ENCODE data around the gene FERMT3. TPM values are rescaled to one million over a fixed set of nuclear protein-coding genes. Genes with fewer than 3 reads are reported as not detected.

FERMT3 gene
- total and polyA plus RNA-seq, 2 of the 13 experiments (the other 11 are each of a cell fraction or from before 2014, with no cell fraction given), result 0.29 TPM; not detected in 1

- TF ChIP-seq, protein P1, sequence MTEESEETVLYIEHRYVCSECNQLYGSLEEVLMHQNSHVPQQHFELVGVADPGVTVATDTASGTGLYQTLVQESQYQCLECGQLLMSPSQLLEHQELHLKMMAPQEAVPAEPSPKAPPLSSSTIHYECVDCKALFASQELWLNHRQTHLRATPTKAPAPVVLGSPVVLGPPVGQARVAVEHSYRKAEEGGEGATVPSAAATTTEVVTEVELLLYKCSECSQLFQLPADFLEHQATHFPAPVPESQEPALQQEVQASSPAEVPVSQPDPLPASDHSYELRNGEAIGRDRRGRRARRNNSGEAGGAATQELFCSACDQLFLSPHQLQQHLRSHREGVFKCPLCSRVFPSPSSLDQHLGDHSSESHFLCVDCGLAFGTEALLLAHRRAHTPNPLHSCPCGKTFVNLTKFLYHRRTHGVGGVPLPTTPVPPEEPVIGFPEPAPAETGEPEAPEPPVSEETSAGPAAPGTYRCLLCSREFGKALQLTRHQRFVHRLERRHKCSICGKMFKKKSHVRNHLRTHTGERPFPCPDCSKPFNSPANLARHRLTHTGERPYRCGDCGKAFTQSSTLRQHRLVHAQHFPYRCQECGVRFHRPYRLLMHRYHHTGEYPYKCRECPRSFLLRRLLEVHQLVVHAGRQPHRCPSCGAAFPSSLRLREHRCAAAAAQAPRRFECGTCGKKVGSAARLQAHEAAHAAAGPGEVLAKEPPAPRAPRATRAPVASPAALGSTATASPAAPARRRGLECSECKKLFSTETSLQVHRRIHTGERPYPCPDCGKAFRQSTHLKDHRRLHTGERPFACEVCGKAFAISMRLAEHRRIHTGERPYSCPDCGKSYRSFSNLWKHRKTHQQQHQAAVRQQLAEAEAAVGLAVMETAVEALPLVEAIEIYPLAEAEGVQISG (CRISPR knock-in tag; IDR thresholded peaks at IDR 0.05), result peak; percentile 41; the same call in 1 of the 2 replicates
- TF ChIP-seq ETV6 (CRISPR knock-in tag; conservative IDR thresholded peaks at IDR 0.05), result no peak
- no peak for TF ChIP-seq ZNF552 (CRISPR knock-in tag; IDR thresholded peaks at IDR 0.05; ENCODE audit: borderline replicate concordance)
- TF ChIP-seq NONO (IDR thresholded peaks at IDR 0.05), result no peak
- peak; percentile 85 for TF ChIP-seq NONO (CRISPR knock-in tag; conservative IDR thresholded peaks at IDR 0.05)
- peak; percentile 95 for TF ChIP-seq SP5 (CRISPR knock-in tag; IDR thresholded peaks at IDR 0.05; ENCODE audit: borderline replicate concordance, low read depth)
- TF ChIP-seq ZNF660 (CRISPR knock-in tag; IDR thresholded peaks at IDR 0.05; ENCODE audit: borderline replicate concordance, low read depth), result no peak
- 0 out of 2 replicates have a peak, but pooled peaks have one; percentile 42 for TF ChIP-seq ZNF780A (CRISPR knock-in tag; IDR thresholded peaks at IDR 0.05)
- TF ChIP-seq, protein P2, sequence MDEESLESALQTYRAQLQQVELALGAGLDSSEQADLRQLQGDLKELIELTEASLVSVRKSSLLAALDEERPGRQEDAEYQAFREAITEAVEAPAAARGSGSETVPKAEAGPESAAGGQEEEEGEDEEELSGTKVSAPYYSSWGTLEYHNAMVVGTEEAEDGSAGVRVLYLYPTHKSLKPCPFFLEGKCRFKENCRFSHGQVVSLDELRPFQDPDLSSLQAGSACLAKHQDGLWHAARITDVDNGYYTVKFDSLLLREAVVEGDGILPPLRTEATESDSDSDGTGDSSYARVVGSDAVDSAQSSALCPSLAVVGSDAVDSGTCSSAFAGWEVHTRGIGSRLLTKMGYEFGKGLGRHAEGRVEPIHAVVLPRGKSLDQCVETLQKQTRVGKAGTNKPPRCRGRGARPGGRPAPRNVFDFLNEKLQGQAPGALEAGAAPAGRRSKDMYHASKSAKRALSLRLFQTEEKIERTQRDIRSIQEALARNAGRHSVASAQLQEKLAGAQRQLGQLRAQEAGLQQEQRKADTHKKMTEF (CRISPR knock-in tag; IDR thresholded peaks at IDR 0.05), result peak; percentile 65
- no peak for TF ChIP-seq KDM1A (CRISPR knock-in tag; IDR thresholded peaks at IDR 0.05)
- TF ChIP-seq HOXA7 (CRISPR knock-in tag; IDR thresholded peaks at IDR 0.05), result 0 out of 2 replicates have a peak, but pooled peaks have one; percentile 60
- TF ChIP-seq PHF20 (CRISPR knock-in tag; IDR thresholded peaks at IDR 0.05), result no peak
- no peak for TF ChIP-seq WIZ (CRISPR knock-in tag; IDR thresholded peaks at IDR 0.05)
- no peak for TF ChIP-seq ZNF576 (CRISPR knock-in tag; IDR thresholded peaks at IDR 0.05)
- TF ChIP-seq ESRRA (CRISPR knock-in tag; IDR thresholded peaks at IDR 0.05; ENCODE audit: low read depth), result peak; percentile 66; the same call in 1 of the 2 replicates
- no peak for TF ChIP-seq ZNF280D (CRISPR knock-in tag; IDR thresholded peaks at IDR 0.05)
- TF ChIP-seq IRF2 (CRISPR knock-in tag; IDR thresholded peaks at IDR 0.05), result peak; percentile 54; the same call in 1 of the 2 replicates
- TF ChIP-seq ATF2 (CRISPR knock-in tag; IDR thresholded peaks at IDR 0.05), result peak; percentile 25; the same call in 1 of the 2 replicates
Observed at GRCh38 chr11:64237484-64237951, 31.0 kb downstream of the FERMT3 start (continued).
